Activated CD8-positive, alpha-beta T cell treated with anti-CD3 and anti-CD28 coated beads, Interleukin-2, amount 10 ng/mL, durations not matched to agents 7 days and 5 days (primary cell): ENCODE measurements around the gene SUSD6. TPM values are rescaled to one million over a fixed set of nuclear protein-coding genes. Genes with fewer than 3 reads are reported as not detected.
A peak's percentile ranks its signal among the peaks of the same experiment; 100 is the strongest.
"Not testable (repeated sequence)": the region's sequence is repeated elsewhere in the genome, so short reads cannot be mapped to it uniquely, and the experiment has no call there.

Experiments
- ATAC-seq: fragments of 150-1000 bp; cut with Tn5 transposase; one replicate; pipeline ENCODE4 v1.10.0; 2021; ENCODE audit warnings: moderate library complexity
- CTCF ChIA-PET: fragments of 350-600 bp; sonication (Branson Sonifier 250); formaldehyde crosslinking; loops from one replicate; lab custom pipeline; 2021; ENCODE audit warnings: antibody characterized with exemption; lab: Charles Lee
- POLR2A ChIA-PET: fragments of 350-600 bp; sonication (Branson Sonifier 250); formaldehyde crosslinking; loops from one replicate; lab custom pipeline; 2021; ENCODE audit warnings: antibody characterized with exemption; lab: Charles Lee
- DNase-seq: peaks from one replicate; pipeline ENCODE4 v3.0.0-alpha.2; 2020
- H3K27ac Mint-ChIP-seq: one replicate; pipeline ENCODE4 v1.8.0; 2021; ENCODE audit warnings: mild to moderate bottlenecking, mixed read lengths
- H3K27me3 Mint-ChIP-seq: one replicate; pipeline ENCODE4 v1.8.0; 2021; ENCODE audit warnings: low read depth, mixed read lengths
- H3K36me3 Mint-ChIP-seq: one replicate; pipeline ENCODE4 v1.8.0; 2021; ENCODE audit warnings: low read depth, mixed read lengths
- H3K4me1 Mint-ChIP-seq: one replicate; pipeline ENCODE4 v1.8.0; 2021; ENCODE audit warnings: low read depth, mixed read lengths
- H3K4me3 Mint-ChIP-seq: one replicate; pipeline ENCODE4 v1.8.0; 2021; ENCODE audit warnings: mild to moderate bottlenecking, mixed read lengths
- H3K9me3 Mint-ChIP-seq: one replicate; pipeline ENCODE4 v1.8.0; 2022; ENCODE audit warnings: mixed read lengths; ENCODE audit not compliant: insufficient read depth
- total RNA-seq, 2 experiments: library from RNA; stranded (reverse); gene quantifications; one replicate each; pipeline ENCODE4 v1.2.3, GENCODE V29; 2021

Gene SUSD6
- total RNA-seq, 2 experiments from 2014 or later: 40.0 to 43.1 TPM

GRCh38 chr14:69696204-69696527 is 84.8 kb downstream of the SUSD6 start:
- H3K4me1 Mint-ChIP-seq: peaks cover 62% of the 10 kb centered on the region
- ATAC-seq (no peak), DNase-seq (no peak)
- H3K27me3 Mint-ChIP-seq: no peaks in the 10 kb centered on the region
- H3K36me3 Mint-ChIP-seq: peaks cover 9% of the 10 kb centered on the region
- no peak overlapping the region for H3K4me3 Mint-ChIP-seq
- ChIA-PET POLR2A (no interaction called here), CTCF (no interaction called here)
- H3K9me3 Mint-ChIP-seq: no peaks in the 10 kb centered on the region
- H3K27ac Mint-ChIP-seq: peak overlapping the region; percentile 32

- no peaks in the 10 kb centered on the region for H3K9me3 Mint-ChIP-seq
- ChIA-PET CTCF (interaction anchor here (0.7 to 1.9 kb wide), 2 partner anchors 62 to 67 kb away, joined by 3 to 4 read pairs; no protein-coding TSS in a partner anchor), POLR2A (no interaction called here)
- H3K36me3 Mint-ChIP-seq: peaks cover 7% of the 10 kb centered on the region
- H3K27ac Mint-ChIP-seq: peak overlapping the region; percentile 50
- H3K27me3 Mint-ChIP-seq: no peaks in the 10 kb centered on the region
- ATAC-seq (peak; percentile 61), DNase-seq (peak; percentile 68)
- no peak overlapping the region for H3K4me3 Mint-ChIP-seq
- H3K4me1 Mint-ChIP-seq: peaks cover 70% of the 10 kb centered on the region
Observed at GRCh38 chr14:69696633-69697557, 85.5 kb downstream of the SUSD6 start.

GRCh38 chr14:69698572-69698971 is 87.2 kb downstream of the SUSD6 start:
- no peak for DNase-seq
- Mint-ChIP-seq H3K4me1 (peaks cover 80% of the 10 kb centered on the region), H3K27ac (no peak overlapping the region), H3K27me3 (no peaks in the 10 kb centered on the region), H3K9me3 (no peaks in the 10 kb centered on the region), H3K36me3 (peaks cover 11% of the 10 kb centered on the region), H3K4me3 (no peak overlapping the region)
- ATAC-seq: no peak
- POLR2A ChIA-PET: no interaction called here
- CTCF ChIA-PET: interaction anchor here (1.4 to 2.2 kb wide), 5 partner anchors 11 to 150 kb away, joined by 3 to 15 read pairs (median 4); no protein-coding TSS in a partner anchor

GRCh38 chr14:69699243-69699642 is 87.8 kb downstream of the SUSD6 start:
- CTCF ChIA-PET: interaction anchor here (1.2 to 2.2 kb wide), 6 partner anchors 10 to 151 kb away, joined by 3 to 15 read pairs (median 4); no protein-coding TSS in a partner anchor
- POLR2A ChIA-PET, H3K27me3 Mint-ChIP-seq, DNase-seq, H3K27ac Mint-ChIP-seq, ATAC-seq, H3K4me3 Mint-ChIP-seq, H3K9me3 Mint-ChIP-seq: not testable (repeated sequence)
- peaks cover 81% of the 10 kb centered on the region for H3K4me1 Mint-ChIP-seq
- H3K36me3 Mint-ChIP-seq: peaks cover 18% of the 10 kb centered on the region

- no peak overlapping the region for H3K4me3 Mint-ChIP-seq
- H3K36me3 Mint-ChIP-seq: peaks cover 23% of the 10 kb centered on the region
- peaks cover 82% of the 10 kb centered on the region for H3K4me1 Mint-ChIP-seq
- no peak for ATAC-seq
- ChIA-PET CTCF (interaction anchor here (0.6 to 2.2 kb wide), 5 partner anchors 9 to 120 kb away, joined by 3 to 15 read pairs (median 3); no protein-coding TSS in a partner anchor), POLR2A (no interaction called here)
- DNase-seq: no peak
- no peak overlapping the region for H3K27ac Mint-ChIP-seq
- H3K27me3 Mint-ChIP-seq: no peaks in the 10 kb centered on the region
- H3K9me3 Mint-ChIP-seq: no peaks in the 10 kb centered on the region
Observed at GRCh38 chr14:69699748-69700303, 88.4 kb downstream of the SUSD6 start.

GRCh38 chr14:69700575-69700974 is 89.2 kb downstream of the SUSD6 start:
- Mint-ChIP-seq H3K27ac (no peak overlapping the region), H3K27me3 (no peaks in the 10 kb centered on the region), H3K36me3 (peaks cover 28% of the 10 kb centered on the region), H3K4me1 (peaks cover 82% of the 10 kb centered on the region), H3K9me3 (no peaks in the 10 kb centered on the region), H3K4me3 (no peak overlapping the region)
- ChIA-PET CTCF (no interaction called here), POLR2A (no interaction called here)
- ATAC-seq (no peak), DNase-seq (no peak)

GRCh38 chr14:69701291-69701690 is 89.9 kb downstream of the SUSD6 start:
- Mint-ChIP-seq H3K27me3 (no peaks in the 10 kb centered on the region), H3K4me1 (peaks cover 81% of the 10 kb centered on the region), H3K4me3 (no peak overlapping the region), H3K27ac (peak overlapping the region; percentile 10), H3K36me3 (peaks cover 35% of the 10 kb centered on the region), H3K9me3 (no peaks in the 10 kb centered on the region)
- ATAC-seq (no peak), DNase-seq (no peak)
- ChIA-PET CTCF (interaction anchor here (0.8 kb wide), 1 partner anchor 27 kb away, joined by 3 read pairs; no protein-coding TSS in a partner anchor), POLR2A (interaction anchor here (0.5 to 0.6 kb wide), 2 partner anchors 26 to 261 kb away, joined by 3 read pairs; no protein-coding TSS in a partner anchor)

- no peak for DNase-seq
- POLR2A ChIA-PET: interaction anchor here (0.6 kb wide), 2 partner anchors 17 to 261 kb away, joined by 3 to 4 read pairs; no protein-coding TSS in a partner anchor
- H3K9me3 Mint-ChIP-seq: no peaks in the 10 kb centered on the region
- no peak for ATAC-seq
- H3K4me1 Mint-ChIP-seq: peaks cover 80% of the 10 kb centered on the region
- no peak overlapping the region for H3K27ac Mint-ChIP-seq
- no peaks in the 10 kb centered on the region for H3K27me3 Mint-ChIP-seq
- H3K4me3 Mint-ChIP-seq: no peak overlapping the region
- CTCF ChIA-PET: interaction anchor here (0.8 kb wide), 1 partner anchor 28 kb away, joined by 3 read pairs; no protein-coding TSS in a partner anchor
- peaks cover 34% of the 10 kb centered on the region for H3K36me3 Mint-ChIP-seq
Observed at GRCh38 chr14:69701857-69702256, 90.5 kb downstream of the SUSD6 start.

- POLR2A ChIA-PET: no interaction called here
- no peaks in the 10 kb centered on the region for H3K9me3 Mint-ChIP-seq
Observed at GRCh38 chr14:69703047-69704039, 91.9 kb downstream of the SUSD6 start.

GRCh38 chr14:69704319-69704718 is 92.9 kb downstream of the SUSD6 start:
- Mint-ChIP-seq H3K27me3 (no peaks in the 10 kb centered on the region), H3K9me3 (no peaks in the 10 kb centered on the region), H3K36me3 (peaks cover 49% of the 10 kb centered on the region), H3K4me1 (peaks cover 74% of the 10 kb centered on the region), H3K27ac (no peak overlapping the region), H3K4me3 (no peak overlapping the region)
- POLR2A ChIA-PET: interaction anchor here (0.7 kb wide), 1 partner anchor 21 kb away, joined by 3 read pairs; no protein-coding TSS in a partner anchor
- ATAC-seq (no peak), DNase-seq (no peak)
- CTCF ChIA-PET: interaction anchor here (1.0 to 1.6 kb wide), 4 partner anchors 23 to 101 kb away, joined by 3 to 6 read pairs (median 4); no protein-coding TSS in a partner anchor

More at GRCh38 chr14:69703047-69704039, 91.9 kb downstream of the SUSD6 start:
- CTCF ChIA-PET: interaction anchor here (1.0 to 1.6 kb wide), 2 partner anchors 24 to 29 kb away, joined by 4 to 6 read pairs; no protein-coding TSS in a partner anchor
- ATAC-seq: peak; percentile 46
- Mint-ChIP-seq H3K36me3 (peaks cover 42% of the 10 kb centered on the region), H3K4me1 (peaks cover 77% of the 10 kb centered on the region), H3K27me3 (no peaks in the 10 kb centered on the region), H3K4me3 (no peak overlapping the region), H3K27ac (peak overlapping the region; percentile 72)
- no peak for DNase-seq
